KMS-11 (cell line): ENCODE results near the gene ACTR1A.
"Not testable (repeated sequence)": the region's sequence is repeated elsewhere in the genome, so short reads cannot be mapped to it uniquely, and the experiment has no call there.

Experiments
- H2AFZ ChIP-seq: fragments of 200-600 bp; sonication (generic); 2 replicates; pipeline ENCODE4 v1.6.1; 2016; ENCODE audit warnings: antibody characterized with exemption, mixed run types, low read depth
- H3K27ac ChIP-seq: fragments of 200-600 bp; sonication (generic); 2 replicates; pipeline ENCODE4 v1.6.1; 2016; ENCODE audit warnings: mild to moderate bottlenecking, mixed run types
- H3K27me3 ChIP-seq: fragments of 200-600 bp; sonication (generic); 2 replicates; pipeline ENCODE4 v1.6.1; 2017; ENCODE audit warnings: mild to moderate bottlenecking, low read depth, mixed run types, moderate library complexity; ENCODE audit not compliant: insufficient read depth
- H3K36me3 ChIP-seq: fragments of 200-600 bp; sonication (generic); 2 replicates; pipeline ENCODE4 v1.6.1; 2017; ENCODE audit warnings: mild to moderate bottlenecking, mixed run types; ENCODE audit not compliant: insufficient read depth
- H3K4me1 ChIP-seq: fragments of 200-600 bp; sonication (generic); 2 replicates; pipeline ENCODE4 v1.6.1; 2016; ENCODE audit warnings: mild to moderate bottlenecking, low read depth, mixed run types; ENCODE audit not compliant: poor library complexity, severe bottlenecking
- H3K4me2 ChIP-seq: fragments of 200-600 bp; sonication (generic); 2 replicates; pipeline ENCODE4 v1.7.0; 2016; ENCODE audit warnings: mild to moderate bottlenecking, mixed run types
- H3K4me3 ChIP-seq: fragments of 200-600 bp; sonication (generic); IDR thresholded peaks from 2 replicates; pipeline ENCODE4 v1.6.1; 2017; ENCODE audit warnings: low read depth, low read length, mixed read lengths; ENCODE audit not compliant: insufficient read depth
- H3K79me2 ChIP-seq: fragments of 200-600 bp; sonication (generic); 2 replicates; pipeline ENCODE4 v1.6.1; 2016; ENCODE audit warnings: low read depth, mixed run types; ENCODE audit not compliant: insufficient read depth
- H3K9ac ChIP-seq: fragments of 200-600 bp; sonication (generic); 2 replicates; pipeline ENCODE4 v1.6.1; 2016; ENCODE audit warnings: mild to moderate bottlenecking, mixed run types
- H4K20me1 ChIP-seq: fragments of 200-600 bp; sonication (generic); 2 replicates; pipeline ENCODE4 v1.6.1; 2016; ENCODE audit warnings: mild to moderate bottlenecking, mixed run types; ENCODE audit not compliant: insufficient read depth
- CTCF ChIP-seq: fragments of 200-600 bp; sonication (generic); conservative IDR thresholded peaks from 2 replicates; pipeline ENCODE4 v1.6.1; 2017; ENCODE audit warnings: low read depth, mild to moderate bottlenecking, antibody characterized with exemption, low read length, moderate library complexity, mixed read lengths

Gene ACTR1A

GRCh38 chr10:102503264-102504178, 1.0 kb upstream of the ACTR1A start, which contains the start of gene SUFU:
SUFU (plus strand) TSS chr10:102503972; CDS start chr10:102504153, 181 bp downstream.
- H3K27me3 ChIP-seq = no peaks in the 10 kb centered on the region
- peaks cover 22% of the 10 kb centered on the region for H3K4me1 ChIP-seq
- peak; percentile 76 for TF ChIP-seq CTCF
- peak within 1 kb of the TSS; percentile 39; the same call in 1 of the 2 replicates for H3K27ac ChIP-seq
- H3K4me3 ChIP-seq = no peak within 1 kb of the TSS
- H3K9ac ChIP-seq = peak within 1 kb of the TSS; percentile 59; the same call in 1 of the 2 replicates
- H4K20me1 ChIP-seq = peaks cover 3% of the 10 kb centered on the region; the same call in 1 of the 2 replicates
- peaks cover 36% of the 10 kb centered on the region for H3K79me2 ChIP-seq
- H2AFZ ChIP-seq = peak within 1 kb of the TSS; percentile 98
- no peaks in the 10 kb centered on the region for H3K36me3 ChIP-seq
- H3K4me2 ChIP-seq = peak within 1 kb of the TSS; percentile 83

GRCh38 chr10:102502029-102502336, 529 bp downstream of the ACTR1A start:
- Histone ChIP-seq H3K4me1 (peaks cover 24% of the 10 kb centered on the region), H3K36me3 (no peaks in the 10 kb centered on the region), H3K27ac (0 out of 2 replicates have a peak overlapping the region, but pooled peaks have one; percentile 28), H3K79me2 (peaks cover 46% of the 10 kb centered on the region), H3K4me2 (no peak overlapping the region; the same call in 1 of the 2 replicates), H3K9ac (peak overlapping the region; percentile 17; the same call in 1 of the 2 replicates), H4K20me1 (peaks cover 8% of the 10 kb centered on the region; the same call in 1 of the 2 replicates), H3K4me3 (peak overlapping the region; percentile 83), H3K27me3 (no peaks in the 10 kb centered on the region), H2AFZ (peak overlapping the region; percentile 98)
- no peak for TF ChIP-seq CTCF

GRCh38 chr10:102501201-102502028, 1.1 kb downstream of the ACTR1A start:
- H3K36me3 ChIP-seq = no peaks in the 10 kb centered on the region
- peaks cover 24% of the 10 kb centered on the region for H3K4me1 ChIP-seq
- peak overlapping the region; percentile 28; the same call in 1 of the 2 replicates for H3K27ac ChIP-seq
- H3K9ac ChIP-seq = peak overlapping the region; percentile 17; the same call in 1 of the 2 replicates
- H3K4me3 ChIP-seq = peak overlapping the region; percentile 83
- peak overlapping the region; percentile 90 for H3K4me2 ChIP-seq
- peak overlapping the region; percentile 12; the same call in 1 of the 2 replicates for H2AFZ ChIP-seq
- peaks cover 8% of the 10 kb centered on the region; the same call in 1 of the 2 replicates for H4K20me1 ChIP-seq
- H3K79me2 ChIP-seq = peaks cover 46% of the 10 kb centered on the region
- no peaks in the 10 kb centered on the region for H3K27me3 ChIP-seq
- no peak for TF ChIP-seq CTCF

- H3K4me1 ChIP-seq = peaks cover 24% of the 10 kb centered on the region
- not testable (repeated sequence) for H4K20me1 ChIP-seq, H3K27me3 ChIP-seq, H3K36me3 ChIP-seq, H2AFZ ChIP-seq, H3K4me3 ChIP-seq, H3K27ac ChIP-seq, H3K9ac ChIP-seq
- H3K4me2 ChIP-seq = peak overlapping the region; percentile 90
- H3K79me2 ChIP-seq = peaks cover 53% of the 10 kb centered on the region
Observed at GRCh38 chr10:102500686-102501085, 1.8 kb downstream of the ACTR1A start.
